Epithelial cell of esophagus (primary cell): ENCODE measurements around the gene CCDC91.

Experiments used
- DNase-seq: peaks from one replicate; pipeline ENCODE4 v3.0.0; 2010; ENCODE audit warnings: low read depth
- H3K4me3 ChIP-seq: 2 replicates; pipeline ENCODE4 v1.5.1; 2011; ENCODE audit warnings: mild to moderate bottlenecking, low read length, control low read depth
- CTCF ChIP-seq: IDR thresholded peaks from 2 replicates; pipeline ENCODE4 v1.5.1; 2011; ENCODE audit warnings: low read depth, mild to moderate bottlenecking, low read length, control low read depth, inconsistent platforms; ENCODE audit not compliant: insufficient read depth; ENCODE audit errors: missing control alignments

The CCDC91 gene

GRCh38 chr12:28227251-28227650 lies 37.0 kb downstream of the CCDC91 start:
- TF ChIP-seq CTCF, result no peak
- no peak for DNase-seq
- no peak overlapping the region for H3K4me3 ChIP-seq

- H3K4me3 ChIP-seq, result no peak overlapping the region
Measured at GRCh38 chr12:28231248-28231647, 41.0 kb downstream of the CCDC91 start.

GRCh38 chr12:28232211-28232928 lies 42.1 kb downstream of the CCDC91 start:
- no peak for TF ChIP-seq CTCF
- no peak for DNase-seq
- no peak overlapping the region for H3K4me3 ChIP-seq

More at GRCh38 chr12:28231248-28231647, 41.0 kb downstream of the CCDC91 start:
- no peak for DNase-seq
- no peak for TF ChIP-seq CTCF

GRCh38 chr12:28234444-28234843 lies 44.2 kb downstream of the CCDC91 start:
- TF ChIP-seq CTCF, result no peak
- H3K4me3 ChIP-seq, result no peak overlapping the region
- DNase-seq, result peak; percentile 13

- no peak for DNase-seq
- TF ChIP-seq CTCF, result no peak
- H3K4me3 ChIP-seq, result no peak overlapping the region
Measured at GRCh38 chr12:28235015-28235414, 44.8 kb downstream of the CCDC91 start.

GRCh38 chr12:28235985-28236384 lies 45.7 kb downstream of the CCDC91 start:
- DNase-seq, result no peak
- H3K4me3 ChIP-seq, result no peak overlapping the region
- TF ChIP-seq CTCF, result no peak

GRCh38 chr12:28237423-28237822 lies 47.2 kb downstream of the CCDC91 start:
- TF ChIP-seq CTCF, result peak; percentile 42
- H3K4me3 ChIP-seq, result no peak overlapping the region
- peak; percentile 11 for DNase-seq
